DMS53 (cell line): ENCODE measurements around the gene DUSP3.
"Not testable (repeated sequence)": the region's sequence is repeated elsewhere in the genome, so short reads cannot be mapped to it uniquely, and the experiment has no call there.

Source experiments
- DNase-seq: peaks from one replicate; lab custom pipeline; 2025; lab: John Stamatoyannopoulos, UW

The DUSP3 gene

DNA sequence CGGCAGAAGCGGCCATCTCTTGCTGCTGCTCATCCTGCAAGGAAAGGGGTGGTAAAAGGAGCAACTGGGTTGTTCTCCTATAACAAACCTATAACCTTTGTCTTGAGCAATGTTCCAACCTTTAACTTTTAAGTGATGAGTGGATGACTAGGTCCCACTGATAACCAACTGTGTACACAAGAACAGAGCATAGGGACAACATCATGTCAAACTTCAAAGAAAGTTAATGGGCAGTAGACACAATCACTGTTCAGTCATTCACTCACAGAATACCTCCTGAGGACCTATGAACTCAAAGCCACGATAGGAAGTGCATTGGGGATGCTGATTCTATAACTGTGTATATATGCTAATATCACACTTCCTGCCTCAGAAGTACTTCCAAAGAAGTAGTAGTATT is 23.1 kb upstream of the DUSP3 start:
- DNase-seq = no peak

DNA sequence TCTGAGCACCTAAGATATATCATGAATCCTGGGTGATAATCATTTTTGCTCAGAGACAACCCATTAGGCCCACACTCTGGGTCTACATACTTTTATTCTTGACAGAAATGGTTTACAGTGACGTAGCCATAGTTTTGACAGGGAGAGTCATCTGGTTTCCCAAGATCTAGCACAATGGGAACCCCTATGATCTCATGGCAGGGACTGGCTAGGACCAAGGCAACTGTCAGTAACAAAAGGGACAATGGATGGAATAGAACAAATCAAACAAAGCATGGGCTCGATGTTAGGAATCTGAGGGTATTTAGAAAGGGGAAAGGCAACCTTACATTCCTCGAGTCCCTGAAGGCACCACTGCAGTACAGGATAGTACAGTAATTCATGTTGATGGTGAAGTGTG is 22.0 kb upstream of the DUSP3 start:
- no peak for DNase-seq

GRCh38 chr17:43799047-43799446 is 20.3 kb upstream of the DUSP3 start:
- no peak for DNase-seq

- DNase-seq = peak; percentile 60
Observed at GRCh38 chr17:43798024-43798423, 19.2 kb upstream of the DUSP3 start.

GRCh38 chr17:43792668-43793067 is 13.9 kb upstream of the DUSP3 start:
- not testable (repeated sequence) for DNase-seq

DNA sequence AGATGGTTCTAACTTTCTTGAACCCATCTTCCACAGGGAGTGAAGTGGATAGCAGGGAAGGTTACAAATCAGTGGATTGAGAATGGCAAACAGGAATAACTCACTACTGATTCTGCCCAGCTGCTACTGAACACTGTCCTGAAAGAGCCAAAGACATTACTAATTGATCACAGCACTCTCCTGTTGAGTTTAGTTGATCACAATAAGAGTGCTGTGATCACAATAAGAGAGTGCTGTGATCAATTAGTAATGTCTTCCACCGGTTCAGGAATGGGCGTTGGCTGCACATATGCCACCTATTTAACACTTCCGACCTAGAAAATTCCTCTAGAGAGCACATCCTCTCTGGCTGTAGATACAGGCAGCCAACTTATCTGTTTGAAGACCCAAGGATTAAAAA is 12.8 kb upstream of the DUSP3 start:
- DNase-seq = peak; percentile 85

- peak; percentile 77 for DNase-seq
Observed at GRCh38 chr17:43790311-43790940, 11.6 kb upstream of the DUSP3 start.

DNA sequence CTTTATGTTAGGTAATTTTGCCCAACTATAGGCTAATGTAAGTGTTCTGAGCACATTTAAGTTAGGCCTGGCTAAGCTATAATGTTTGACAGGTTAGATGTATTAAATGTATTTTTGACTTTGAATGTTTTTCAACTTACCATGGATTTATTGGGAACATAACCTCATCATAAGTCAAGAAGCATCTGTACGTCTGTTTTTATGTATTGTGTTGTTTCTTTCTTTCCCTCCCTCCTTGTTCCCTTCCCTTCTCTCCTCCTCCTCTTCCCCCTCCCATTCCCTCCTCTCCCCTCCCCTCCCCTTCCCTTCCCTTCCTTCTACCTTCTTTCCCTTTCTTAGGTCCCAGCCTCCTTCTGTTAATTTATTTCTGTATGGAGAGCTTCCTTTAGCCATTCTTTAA is 10.7 kb upstream of the DUSP3 start:
- DNase-seq = no peak

DNA sequence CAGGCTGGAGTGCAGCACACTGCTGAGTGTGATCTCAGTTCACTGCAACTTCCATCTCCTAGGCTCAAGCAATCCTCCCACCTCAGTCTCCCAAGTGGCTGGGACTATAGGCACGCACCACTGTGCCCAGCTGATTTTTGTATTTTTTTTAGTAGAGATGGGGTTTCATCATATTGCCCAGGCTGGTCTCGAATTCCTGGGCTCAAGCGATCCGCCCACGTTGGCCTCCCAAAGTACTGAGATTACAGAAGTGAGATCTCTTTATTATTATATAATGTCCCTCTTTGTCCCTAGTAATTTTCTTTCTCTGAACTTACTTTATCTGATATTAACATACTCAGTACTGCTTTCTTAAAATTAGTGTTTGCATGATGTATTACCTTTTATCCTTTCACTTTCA is 9.8 kb upstream of the DUSP3 start:
- no peak for DNase-seq

DNA sequence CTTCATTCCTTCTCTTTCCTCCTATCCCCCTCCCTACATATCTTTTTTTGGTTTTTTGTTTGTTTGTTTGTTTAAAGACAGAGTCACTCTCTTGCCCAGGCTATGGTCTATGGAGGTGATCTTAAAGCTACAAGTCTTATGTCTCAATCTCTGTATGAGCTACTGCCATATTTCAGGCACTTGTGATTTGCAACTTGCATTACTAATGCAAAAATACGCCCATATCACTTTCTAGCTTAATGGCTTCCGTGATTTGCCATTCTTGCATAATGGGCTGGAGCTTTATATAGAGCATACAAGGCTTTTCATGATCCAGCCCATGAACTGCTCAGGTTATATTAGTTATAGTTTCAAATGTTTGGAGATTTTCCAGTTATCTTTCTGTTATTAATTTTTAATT is 9.0 kb upstream of the DUSP3 start:
- no peak for DNase-seq

- no peak for DNase-seq
Observed at GRCh38 chr17:43784628-43785101, 5.9 kb upstream of the DUSP3 start.

- no peak for DNase-seq
Observed at GRCh38 chr17:43784068-43784467, 5.3 kb upstream of the DUSP3 start.

DNA sequence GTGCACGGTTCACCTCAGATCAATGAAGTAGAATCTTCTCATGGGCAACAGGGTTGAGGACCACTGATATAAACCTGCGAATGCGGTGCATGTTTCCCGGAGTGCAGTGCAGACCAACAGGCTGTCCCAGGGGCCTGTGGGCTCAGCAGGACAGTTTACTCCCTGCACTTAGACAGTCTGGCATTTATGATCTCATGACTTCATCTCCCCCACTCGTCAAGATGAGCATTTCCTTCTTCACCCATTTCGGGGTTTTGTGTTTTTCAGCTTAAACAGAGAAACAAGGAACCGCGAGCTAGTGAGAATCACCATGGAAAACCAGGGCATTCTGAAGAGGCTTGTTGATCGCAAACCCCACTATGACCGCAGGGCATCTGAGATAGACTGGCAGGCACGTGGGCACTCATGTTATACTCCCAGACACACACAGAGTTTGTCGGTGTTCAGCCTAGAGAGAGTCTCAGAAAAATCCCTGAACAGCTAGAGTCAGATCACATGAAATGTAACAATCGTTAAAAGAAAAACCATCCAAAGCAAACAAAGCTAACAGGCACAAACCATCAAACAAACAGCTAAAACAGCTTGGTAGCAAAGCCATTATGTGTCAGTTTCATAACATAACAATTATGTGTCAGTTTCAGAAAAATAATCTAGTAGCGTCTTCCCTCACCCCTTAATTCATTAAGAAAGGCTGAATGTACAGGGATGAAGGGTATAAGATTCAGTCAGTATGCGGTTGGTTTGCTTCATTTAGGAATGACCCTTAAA is 4.3 kb upstream of the DUSP3 start:
- DNase-seq = no peak

GRCh38 chr17:43780135-43780534 is 1.4 kb upstream of the DUSP3 start, which contains the start of gene CFAP97D1:
Gene CFAP97D1 (plus strand): TSS chr17:43780435. CDS start chr17:43780463, 28 bp downstream.
- no peak for DNase-seq

GRCh38 chr17:43779145-43780125 is 658 bp upstream of the DUSP3 start:
- DNase-seq = peak; percentile 84

DNA sequence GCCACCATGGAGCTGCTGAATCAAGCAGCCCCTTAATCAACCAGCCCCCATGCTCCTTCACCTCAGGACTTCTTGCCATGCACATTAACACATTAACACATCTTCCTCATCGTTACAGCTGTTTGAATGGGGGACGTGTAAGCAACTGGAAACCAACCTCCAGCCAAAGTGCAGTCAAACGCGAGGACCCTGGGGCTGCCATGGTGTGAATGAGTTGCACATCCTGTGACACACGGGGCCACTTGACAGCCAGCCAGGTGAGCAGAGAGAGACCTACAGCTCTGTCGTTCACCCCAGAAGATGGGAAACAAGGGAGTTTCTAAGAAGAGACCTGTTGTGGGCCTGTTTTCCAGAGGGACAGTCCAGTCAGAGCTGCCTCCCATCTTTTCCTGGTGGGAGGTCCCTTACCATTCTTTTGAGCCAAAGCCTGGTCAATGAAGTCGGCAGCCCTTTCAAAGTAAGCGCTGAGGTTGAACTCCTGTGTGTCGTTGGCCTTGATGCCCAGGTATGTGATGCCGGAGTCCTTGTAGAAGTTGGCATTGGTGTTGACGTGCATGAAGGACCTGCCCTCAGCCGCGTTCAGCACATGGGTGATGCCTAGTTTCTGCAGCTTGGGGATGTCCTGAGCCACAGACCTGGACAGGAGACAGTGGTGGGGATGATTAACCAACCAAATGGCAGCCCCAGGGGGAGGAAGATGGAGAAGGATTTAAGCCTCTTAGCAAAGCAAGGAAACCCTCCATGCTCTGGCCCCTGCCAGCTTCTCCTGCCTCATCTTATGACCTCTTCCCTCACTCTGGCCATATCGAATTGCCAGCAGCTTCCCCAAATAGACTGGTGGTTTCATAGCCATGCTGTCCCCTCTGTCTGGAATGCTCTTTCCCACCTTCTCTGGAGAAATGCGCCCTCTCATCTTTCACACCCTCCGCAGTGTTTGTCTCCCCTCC is 4.2 kb downstream of the DUSP3 start:
- DNase-seq = no peak

- no peak for DNase-seq
Observed at GRCh38 chr17:43772877-43773648, 5.7 kb downstream of the DUSP3 start.

DNA sequence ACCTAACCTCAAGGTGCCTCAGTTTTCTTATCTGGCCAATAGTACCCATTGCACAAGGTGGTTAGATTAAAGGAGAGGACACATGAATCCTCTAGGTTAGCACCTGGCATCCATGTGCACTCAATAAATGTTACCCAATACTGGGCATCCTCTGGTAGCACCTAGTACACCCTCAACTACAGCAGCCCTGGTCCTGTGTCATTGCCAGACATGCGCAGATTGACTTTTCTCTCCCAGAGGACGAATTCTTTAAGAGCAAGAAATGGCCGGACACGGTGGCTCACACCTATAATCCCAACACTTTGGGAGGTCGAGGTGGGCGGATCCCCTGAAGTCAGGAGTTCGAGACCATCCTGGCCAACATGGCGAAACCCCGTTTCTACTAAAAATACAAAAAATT is 7.3 kb downstream of the DUSP3 start:
- no peak for DNase-seq

GRCh38 chr17:43770957-43771356 is 7.8 kb downstream of the DUSP3 start:
- no peak for DNase-seq

DNA sequence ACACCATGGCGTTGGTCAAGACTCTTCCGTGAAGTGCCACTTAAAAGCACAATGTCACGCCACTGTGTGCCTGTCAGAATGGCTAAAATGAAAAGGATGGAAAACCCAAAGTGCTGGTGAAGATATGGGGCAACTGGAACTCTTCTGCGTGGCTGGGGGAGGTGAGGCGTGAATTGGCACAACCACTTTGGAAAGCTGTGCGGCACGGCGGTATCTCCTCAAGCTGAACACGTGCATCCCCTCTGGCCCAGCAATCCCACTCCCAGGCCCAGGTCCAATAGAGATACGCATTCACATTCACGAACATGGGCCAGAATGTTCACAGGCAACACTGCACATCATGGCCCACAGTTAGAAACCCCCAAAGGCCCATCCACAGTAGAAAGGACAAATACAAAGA is 8.9 kb downstream of the DUSP3 start:
- DNase-seq = no peak
